Measurements from ENCODE around the gene ABCG1. TPM values are rescaled to one million over a fixed set of nuclear protein-coding genes. Genes with fewer than 3 reads are reported as not detected.

Gene ABCG1
- total and polyA plus RNA-seq, 2 of the 4 experiments (the other 2 are of a cell fraction): 0.19 to 0.36 TPM

DNA sequence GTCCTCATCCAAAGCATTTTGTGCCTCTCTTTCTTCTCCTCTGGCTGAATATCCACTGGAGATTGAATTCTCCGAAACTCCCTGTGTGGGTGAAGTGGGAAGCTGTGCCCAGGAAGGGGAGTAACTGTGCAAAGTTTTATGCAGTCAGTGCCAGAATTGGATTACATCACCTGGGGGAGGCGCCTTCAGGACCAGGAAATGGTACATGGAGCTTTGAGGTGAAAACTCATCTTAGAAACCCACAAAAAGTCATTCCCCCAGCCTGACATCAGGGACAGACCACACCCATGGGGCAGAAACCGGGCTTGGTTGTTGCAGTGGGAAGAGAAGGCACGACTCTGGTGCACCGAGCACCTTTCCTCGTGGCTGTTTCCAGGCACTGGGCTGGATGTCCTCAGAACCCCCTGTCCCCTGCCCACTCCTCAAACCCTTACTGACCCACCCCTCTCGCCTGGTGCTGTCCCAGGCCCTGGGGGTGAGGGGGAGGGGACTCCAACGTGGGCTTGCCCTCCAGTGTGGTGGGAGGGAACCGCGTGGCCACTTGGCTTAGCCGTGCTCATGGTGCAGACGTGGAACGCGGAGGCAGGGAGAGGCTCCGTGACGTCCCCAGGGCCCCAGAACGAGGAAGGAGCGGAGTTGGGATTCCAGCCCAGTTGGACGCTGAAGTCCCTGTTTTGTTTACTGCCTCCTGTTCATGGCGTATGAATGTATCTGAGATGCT is 80.5 kb downstream of the ABCG1 start:
- Histone ChIP-seq H3K79me1 (ENCODE audit: low read depth in 1 of 2, low read length in 2 of 2) (no peaks in the 10 kb centered on the region), H3K18ac (ENCODE audit: low read depth, low read length) (no peak overlapping the region), H2BK5ac (ENCODE audit: low read depth, low read length, poor library complexity, severe bottlenecking) (no peak overlapping the region), H3K56ac (ENCODE audit: extremely low read depth, insufficient read depth, low read length) (no peak overlapping the region), H2AFZ (replicated peaks; ENCODE audit: low read length, poor library complexity) (no peak overlapping the region), H4K91ac (ENCODE audit: insufficient read depth, low read depth, low read length) (no peak overlapping the region), H4K20me1 (ENCODE audit: insufficient read depth, low read length) (no peaks in the 10 kb centered on the region), H4K8ac (ENCODE audit: low read depth in 2 of 2, low read length in 2 of 2) (no peak overlapping the region), H3K14ac (replicated peaks; ENCODE audit: low read depth, low read length) (no peak overlapping the region), H3K23ac (ENCODE audit: low read depth, low read length) (no peak overlapping the region), H2AK5ac (ENCODE audit: low read depth, low read length) (no peak overlapping the region), H3K4ac (ENCODE audit: low read depth, low read length) (no peak overlapping the region), H3K9me1 (ENCODE audit: insufficient read depth, low read length) (no peaks in the 10 kb centered on the region; the same call in 1 of the 2 replicates), H3K4me3 (ENCODE audit: insufficient read depth, low read depth, low read length) (no peak overlapping the region), H3K27me3 (ENCODE audit: control insufficient read depth, insufficient read depth, low read length) (peaks cover 15% of the 10 kb centered on the region), H3K27ac (ENCODE audit: insufficient read depth, low read length) (no peak overlapping the region), H2BK120ac (ENCODE audit: low read depth, low read length) (no peak overlapping the region), H3K9me3 (ENCODE audit: control insufficient read depth, insufficient read depth, low read length) (no peaks in the 10 kb centered on the region), H2BK15ac (ENCODE audit: low read depth, low read length) (no peak overlapping the region), H3K4me2 (ENCODE audit: low read depth, low read length) (no peak overlapping the region), H4K5ac (ENCODE audit: low read depth, low read length) (no peak overlapping the region), H3K9ac (ENCODE audit: low read depth, low read length) (no peak overlapping the region), H2BK20ac (ENCODE audit: low read depth, low read length) (no peak overlapping the region), H2AK9ac (replicated peaks; ENCODE audit: low read depth, low read length, poor library complexity) (no peak overlapping the region), H3K4me1 (ENCODE audit: control insufficient read depth, insufficient read depth, low read length) (no peaks in the 10 kb centered on the region), H3K36me3 (ENCODE audit: control insufficient read depth, insufficient read depth, low read length) (peaks cover 7% of the 10 kb centered on the region; the same call in 1 of the 2 replicates)
- ATAC-seq (ENCODE audit: low read depth) (no peak), DNase-seq (no peak)
- in situ Hi-C loops (cut with MboI; ENCODE audit: low sequenced_read_pairs) (no loop called here), intact Hi-C loops (cut with micrococcal nuclease) (no loop called here), dilution Hi-C loops (cut with HindIII; ENCODE audit: low sequenced_read_pairs, unreplicated experiment) (no loop called here)
- POLR2A ChIA-PET (ENCODE audit: unreplicated experiment): no interaction called here
- WGBS, 2 experiments (ENCODE audit: extremely low coverage in 2 of 2, insufficient read length in 1 of 2): 64% methylated on average over 8 of the region's 20 CpGs; no CpG with 5 or more reads in 1 of the 2 experiments
- BruUV-seq (replicated peaks): no TSS peak
- CTCF ChIA-PET: no interaction called here
- TF ChIP-seq, protein P1, sequence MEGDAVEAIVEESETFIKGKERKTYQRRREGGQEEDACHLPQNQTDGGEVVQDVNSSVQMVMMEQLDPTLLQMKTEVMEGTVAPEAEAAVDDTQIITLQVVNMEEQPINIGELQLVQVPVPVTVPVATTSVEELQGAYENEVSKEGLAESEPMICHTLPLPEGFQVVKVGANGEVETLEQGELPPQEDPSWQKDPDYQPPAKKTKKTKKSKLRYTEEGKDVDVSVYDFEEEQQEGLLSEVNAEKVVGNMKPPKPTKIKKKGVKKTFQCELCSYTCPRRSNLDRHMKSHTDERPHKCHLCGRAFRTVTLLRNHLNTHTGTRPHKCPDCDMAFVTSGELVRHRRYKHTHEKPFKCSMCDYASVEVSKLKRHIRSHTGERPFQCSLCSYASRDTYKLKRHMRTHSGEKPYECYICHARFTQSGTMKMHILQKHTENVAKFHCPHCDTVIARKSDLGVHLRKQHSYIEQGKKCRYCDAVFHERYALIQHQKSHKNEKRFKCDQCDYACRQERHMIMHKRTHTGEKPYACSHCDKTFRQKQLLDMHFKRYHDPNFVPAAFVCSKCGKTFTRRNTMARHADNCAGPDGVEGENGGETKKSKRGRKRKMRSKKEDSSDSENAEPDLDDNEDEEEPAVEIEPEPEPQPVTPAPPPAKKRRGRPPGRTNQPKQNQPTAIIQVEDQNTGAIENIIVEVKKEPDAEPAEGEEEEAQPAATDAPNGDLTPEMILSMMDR (conservative IDR thresholded peaks at IDR 0.05; ENCODE audit: low read depth, low read length): no peak
- TF ChIP-seq NFE2L2 (IDR thresholded peaks at IDR 0.05; ENCODE audit: low read depth, low read length) (no peak), RFX5 (IDR thresholded peaks at IDR 0.05; ENCODE audit: low read depth, low read length) (no peak), CEBPB (IDR thresholded peaks at IDR 0.05; ENCODE audit: low read depth, low read length) (no peak), POLR2A (IDR thresholded peaks at IDR 0.05; ENCODE audit: low read depth, low read length) (no peak), FOS (IDR thresholded peaks at IDR 0.05; ENCODE audit: low read depth, low read length) (no peak)
- TF ChIP-seq, protein P2, sequence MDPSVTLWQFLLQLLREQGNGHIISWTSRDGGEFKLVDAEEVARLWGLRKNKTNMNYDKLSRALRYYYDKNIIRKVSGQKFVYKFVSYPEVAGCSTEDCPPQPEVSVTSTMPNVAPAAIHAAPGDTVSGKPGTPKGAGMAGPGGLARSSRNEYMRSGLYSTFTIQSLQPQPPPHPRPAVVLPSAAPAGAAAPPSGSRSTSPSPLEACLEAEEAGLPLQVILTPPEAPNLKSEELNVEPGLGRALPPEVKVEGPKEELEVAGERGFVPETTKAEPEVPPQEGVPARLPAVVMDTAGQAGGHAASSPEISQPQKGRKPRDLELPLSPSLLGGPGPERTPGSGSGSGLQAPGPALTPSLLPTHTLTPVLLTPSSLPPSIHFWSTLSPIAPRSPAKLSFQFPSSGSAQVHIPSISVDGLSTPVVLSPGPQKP (IDR thresholded peaks at IDR 0.05; ENCODE audit: borderline replicate concordance, low read depth, low read length): no peak
